HG03354 (cell line): ENCODE results near the gene FTO.

ENCODE experiments used
- ATAC-seq: cut with Tn5 transposase; IDR thresholded peaks from one replicate; pipeline ENCODE4 v1.9.1; 2021; ENCODE audit warnings: mild to moderate bottlenecking; ENCODE audit not compliant: unreplicated experiment, poor library complexity, severe bottlenecking

The FTO gene

DNA sequence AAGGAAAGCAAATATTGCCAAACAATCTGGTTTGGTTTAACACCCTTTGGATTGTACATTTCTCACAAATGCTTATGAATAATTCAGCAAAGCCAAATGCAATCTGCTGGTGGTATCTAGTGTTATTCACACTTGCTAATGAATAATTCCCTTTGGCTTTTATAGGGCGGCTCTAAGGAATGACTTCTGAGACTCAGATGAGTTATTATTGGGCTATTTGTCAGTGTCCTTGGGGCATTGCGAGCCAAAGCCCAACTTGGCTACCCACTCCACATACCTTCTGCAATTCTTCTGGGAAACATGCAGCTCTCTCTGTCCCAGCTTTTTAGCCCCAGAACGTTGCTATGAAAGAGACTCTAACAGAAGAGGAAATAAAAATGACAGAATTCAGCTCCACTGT, 41.1 kb downstream of the FTO start:
- ATAC-seq, result no peak

- ATAC-seq, result no peak
Observed at GRCh38 chr16:53745753-53746266, 41.9 kb downstream of the FTO start.

- ATAC-seq, result no peak
Observed at GRCh38 chr16:53752560-53752959, 48.6 kb downstream of the FTO start.

GRCh38 chr16:53753431-53753830, 49.5 kb downstream of the FTO start:
- ATAC-seq, result no peak

DNA sequence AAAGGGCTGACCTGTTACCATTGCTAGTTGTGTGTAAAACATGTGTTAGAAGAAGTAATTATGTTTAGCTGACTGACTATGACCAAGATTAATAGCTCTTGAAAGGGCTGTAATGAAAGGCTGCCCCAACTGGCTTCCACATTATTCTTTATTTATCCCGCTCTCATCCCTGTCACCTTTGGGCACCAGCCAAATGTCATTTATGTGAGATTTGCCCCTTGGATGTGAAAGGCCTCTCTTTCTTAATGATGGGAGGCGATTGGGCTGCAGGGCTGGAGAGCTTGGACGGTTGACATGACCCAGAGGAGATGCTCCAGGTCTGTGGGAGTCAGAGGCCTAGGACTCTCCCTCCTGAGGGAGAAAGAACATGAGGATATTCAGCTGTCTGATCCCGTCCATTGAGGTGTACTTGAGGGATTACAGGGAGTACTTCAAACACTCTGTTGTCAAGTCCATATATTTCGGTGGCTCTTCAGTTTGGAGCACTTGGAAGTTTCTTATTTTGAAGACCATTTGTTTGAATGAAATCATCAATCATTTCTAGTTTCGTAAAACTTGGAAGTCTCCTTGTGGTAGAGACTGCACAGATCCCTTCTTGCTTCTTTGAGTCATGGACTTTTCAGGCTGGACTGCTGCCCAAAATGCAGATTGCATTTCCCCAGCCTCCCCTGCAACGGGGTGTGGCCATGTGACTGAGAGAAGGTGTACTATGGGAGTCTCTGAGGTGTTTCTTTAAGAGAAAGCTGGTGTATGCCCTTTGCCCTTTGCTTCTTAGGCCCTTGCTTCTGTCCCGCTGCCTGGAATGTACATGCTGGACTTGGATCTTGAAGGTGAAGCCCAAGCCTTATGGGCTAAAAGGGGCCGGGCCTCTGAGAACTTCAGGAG, 51.3 kb downstream of the FTO start:
- no peak for ATAC-seq

DNA sequence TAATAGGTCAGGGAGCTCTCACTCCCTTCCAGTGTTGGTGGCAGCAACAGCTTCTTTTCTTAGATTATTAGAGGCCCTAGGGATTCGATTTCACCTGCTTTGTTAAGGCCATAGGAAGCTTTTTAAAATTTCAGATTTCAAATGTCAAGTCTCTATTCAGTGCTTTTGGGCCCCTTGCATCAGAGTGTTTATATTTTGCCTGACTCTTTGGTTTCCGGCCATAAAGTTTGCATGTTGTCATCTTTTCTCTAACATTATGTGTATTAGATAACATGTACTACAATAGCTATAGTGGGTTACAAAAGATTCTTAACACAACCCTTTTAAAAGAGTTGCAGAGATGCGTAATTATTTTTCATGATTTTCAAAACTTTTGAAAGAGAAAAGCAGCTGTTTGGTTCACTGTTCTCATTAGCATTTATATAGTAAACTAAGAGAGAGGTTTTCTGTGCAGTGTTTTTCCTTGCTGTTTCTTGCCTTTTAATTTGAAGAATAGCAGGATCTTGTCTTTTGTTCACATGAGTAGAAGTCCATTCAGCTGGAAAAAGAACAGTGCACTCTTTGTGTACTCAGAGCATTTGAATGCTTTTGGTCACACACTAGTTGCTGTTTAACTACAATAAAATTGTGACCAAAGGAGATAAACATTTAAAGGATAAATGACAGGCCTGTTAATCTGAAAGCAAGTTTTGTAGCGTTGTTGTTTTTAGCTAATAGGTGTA, 52.5 kb downstream of the FTO start:
- ATAC-seq, result no peak

- ATAC-seq, result no peak
Observed at GRCh38 chr16:53757971-53758609, 54.1 kb downstream of the FTO start.

- ATAC-seq, result peak; percentile 48
Observed at GRCh38 chr16:53761962-53762703, 58.2 kb downstream of the FTO start.

GRCh38 chr16:53766304-53767016, 62.5 kb downstream of the FTO start:
- ATAC-seq, result no peak

DNA sequence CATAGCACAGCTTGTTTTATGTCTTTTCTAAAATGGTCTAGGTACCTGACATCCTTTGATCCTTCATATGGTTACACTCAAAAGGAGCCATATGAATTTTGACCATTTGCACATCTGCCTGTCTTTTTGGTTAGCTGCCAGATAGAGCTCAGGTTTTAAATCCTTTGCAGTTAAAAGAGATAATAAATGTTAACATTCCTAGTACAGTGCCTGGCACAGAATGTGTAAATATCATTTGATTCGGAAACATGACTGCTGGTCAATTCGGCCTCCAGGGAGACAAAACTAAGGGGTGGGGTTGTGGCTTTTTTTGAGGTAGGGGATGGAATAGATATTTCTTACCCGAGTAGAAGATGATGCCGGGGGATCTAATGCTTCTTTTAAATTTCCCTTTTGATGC, 64.2 kb downstream of the FTO start:
- ATAC-seq, result no peak

DNA sequence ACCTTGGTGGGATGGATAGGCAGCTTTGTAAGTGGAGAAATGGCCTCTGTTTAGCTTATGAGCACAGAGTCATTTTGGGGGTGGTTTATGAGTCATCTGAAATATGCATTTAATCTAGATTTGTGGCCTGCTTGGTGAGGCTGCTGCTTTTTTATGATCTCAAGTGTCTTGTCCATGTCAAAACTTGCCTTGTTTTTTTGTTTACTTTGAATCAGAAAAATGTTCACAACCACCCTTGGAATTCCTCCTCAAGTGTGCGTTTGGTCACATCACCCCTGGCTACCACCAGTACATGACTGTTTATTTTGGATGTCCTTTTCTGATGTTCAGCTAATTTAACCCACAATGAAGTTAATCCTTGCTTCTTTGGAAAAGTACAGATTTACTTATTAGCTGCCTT, 64.6 kb downstream of the FTO start:
- no peak for ATAC-seq

- ATAC-seq, result no peak
Observed at GRCh38 chr16:53769185-53769584, 65.2 kb downstream of the FTO start.

- no peak for ATAC-seq
Observed at GRCh38 chr16:53769787-53770186, 65.8 kb downstream of the FTO start.

- ATAC-seq, result no peak
Observed at GRCh38 chr16:53770641-53771040, 66.7 kb downstream of the FTO start.

- no peak for ATAC-seq
Observed at GRCh38 chr16:53771655-53772497, 67.9 kb downstream of the FTO start.

GRCh38 chr16:53773150-53773846, 69.3 kb downstream of the FTO start:
- peak; percentile 85 for ATAC-seq

- ATAC-seq, result no peak
Observed at GRCh38 chr16:53773881-53774280, 69.9 kb downstream of the FTO start.
